ENCODE data around the gene NAV2.

DNA sequence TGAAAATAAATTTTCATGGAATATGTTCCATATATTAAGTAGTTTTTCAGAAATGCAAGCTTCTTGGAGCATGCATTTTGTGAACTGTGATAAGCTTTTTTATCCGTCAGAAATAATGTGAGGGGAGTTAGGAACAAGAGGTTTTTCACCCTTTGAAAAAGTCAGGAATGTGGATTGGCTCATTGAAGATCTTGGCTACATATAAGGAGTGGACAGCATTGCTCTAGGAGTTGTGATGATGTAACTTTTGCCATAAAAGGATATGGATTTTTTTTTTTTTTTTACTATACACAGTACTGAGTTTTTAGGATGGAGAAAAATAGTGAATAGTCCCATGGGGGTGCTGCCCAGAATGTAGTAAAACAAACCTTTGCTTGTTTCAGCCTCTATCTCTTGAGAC is 180.2 kb downstream of the NAV2 start:
- TF ChIP-seq POLR2A (IDR thresholded peaks at IDR 0.05; ENCODE audit: low read length) (no peak), GATA1 (IDR thresholded peaks at IDR 0.05; ENCODE audit: low read depth, low read length) (no peak)

Measured in erythroblast (primary cell).